H1 (cell line): ENCODE measurements around the gene ZNF592. TPM values are rescaled to one million over a fixed set of nuclear protein-coding genes. Genes with fewer than 3 reads are reported as not detected.

Source experiments
- CTCF ChIA-PET: fragments of 300-600 bp; sonication (Branson Sonifier 250); formaldehyde crosslinking; loops from one replicate; lab custom pipeline; 2021; ENCODE audit not compliant: partially characterized antibody; lab: Charles Lee
- POLR2A ChIA-PET: fragments of 300-600 bp; sonication (Branson Sonifier 250); formaldehyde crosslinking; loops from one replicate; lab custom pipeline; 2021; ENCODE audit warnings: inconsistent platforms; ENCODE audit not compliant: partially characterized antibody; lab: Charles Lee
- DNase-seq, 2 experiments: peaks; one replicate each; pipeline versions ENCODE4 v3.0.0 to v3.0.0-alpha.2; 2010 to 2022; ENCODE audit warnings: low spot score in 2 of 2, low read depth in 1 of 2, mixed read lengths in 1 of 2
- FAIRE-seq: peaks from 2 replicates; lab custom pipeline; 2011; peaks lifted over from hg19 to GRCh38; lab: Jason Lieb, UNC
- H2AFZ ChIP-seq: 2 replicates; pipeline ENCODE4 v1.8.1; 2012; ENCODE audit warnings: low read length, inconsistent platforms
- H2AK5ac ChIP-seq: 2 replicates; pipeline ENCODE4 v1.6.1; 2013; ENCODE audit warnings: low read depth, low read length
- H2BK120ac ChIP-seq: replicated peaks from 2 replicates; pipeline ENCODE3; 2013; ENCODE audit warnings: low read depth, low read length, inconsistent platforms
- H2BK12ac ChIP-seq: 2 replicates; pipeline ENCODE4 v1.6.1; 2013; ENCODE audit warnings: low read depth, low read length
- H2BK15ac ChIP-seq: 2 replicates; pipeline ENCODE4 v1.6.1; 2013; ENCODE audit warnings: low read length
- H2BK20ac ChIP-seq: 2 replicates; pipeline ENCODE4 v1.6.1; 2013; ENCODE audit warnings: low read length
- H2BK5ac ChIP-seq: 2 replicates; pipeline ENCODE4 v1.6.1; 2013; ENCODE audit warnings: low read depth, low read length
- H3K14ac ChIP-seq: 2 replicates; pipeline ENCODE4 v1.6.1; 2013; ENCODE audit warnings: inconsistent platforms; ENCODE audit not compliant: insufficient read length
- H3K18ac ChIP-seq: 2 replicates; pipeline ENCODE4 v1.6.1; 2013; ENCODE audit warnings: low read length; ENCODE audit errors: extremely low read depth
- H3K23ac ChIP-seq: 2 replicates; pipeline ENCODE4 v1.6.1; 2013; ENCODE audit warnings: inconsistent platforms; ENCODE audit not compliant: insufficient read length
- H3K23me2 ChIP-seq: 2 replicates; pipeline ENCODE4 v1.6.1; 2013; ENCODE audit warnings: low read depth, low read length
- H3K27ac ChIP-seq: 2 replicates; pipeline ENCODE4 v1.6.1; 2011; ENCODE audit warnings: low read depth, low read length, inconsistent platforms
- H3K27me3 ChIP-seq, 4 experiments: replicated peaks in 1 of 4; 1 replicate in 1 of 4; 2 replicates in 3 of 4; pipeline versions ENCODE4 v1.6.1 to v1.8.1; 2011 to 2013; ENCODE audit warnings: low read length in 3 of 4, mild to moderate bottlenecking in 3 of 4, inconsistent platforms in 2 of 4, mixed read lengths in 2 of 4, moderate library complexity in 1 of 4; ENCODE audit not compliant: control insufficient read depth in 3 of 4, insufficient read depth in 3 of 4; ENCODE audit errors: extremely low read depth in 1 of 4
- H3K36me3 ChIP-seq, 4 experiments: 2 replicates each; pipeline versions ENCODE4 v1.6.1 to v1.8.1; 2011 to 2013; ENCODE audit warnings: mild to moderate bottlenecking in 4 of 4, low read length in 3 of 4, moderate library complexity in 2 of 4, control low read depth in 1 of 4, inconsistent platforms in 1 of 4; ENCODE audit not compliant: insufficient read depth in 4 of 4, control insufficient read depth in 2 of 4
- H3K4ac ChIP-seq: replicated peaks from 2 replicates; pipeline ENCODE3; 2013; ENCODE audit warnings: low read length, low read depth, mixed read lengths, inconsistent platforms; ENCODE audit not compliant: insufficient read length
- H3K4me1 ChIP-seq, 4 experiments: replicated peaks in 1 of 4; 1 replicate in 1 of 4; 2 replicates in 3 of 4; pipeline versions ENCODE4 v1.6.1 to v1.8.1; 2011 to 2013; ENCODE audit warnings: low read length in 3 of 4, inconsistent platforms in 2 of 4, mixed read lengths in 1 of 4; ENCODE audit not compliant: insufficient read depth in 4 of 4, control insufficient read depth in 3 of 4
- H3K4me2 ChIP-seq, 2 experiments: 2 replicates each; pipeline versions ENCODE4 v1.6.1 to v1.8.1; 2011 to 2013; ENCODE audit warnings: low read depth in 2 of 2, low read length in 2 of 2, control low read depth in 1 of 2, inconsistent platforms in 1 of 2, mild to moderate bottlenecking in 1 of 2; ENCODE audit not compliant: insufficient read depth in 1 of 2
- H3K4me3 ChIP-seq, 4 experiments: fragments of 200-600, 300-600 bp in 1 of 4; sonication (generic), shearing (Covaris generic), sonication (Bioruptor Twin) in 1 of 4; 2 replicates each; pipeline versions ENCODE4 v1.5.1 to v1.8.1; 2011 to 2016; ENCODE audit warnings: low read length in 4 of 4, low read depth in 3 of 4, control low read depth in 2 of 4, inconsistent platforms in 2 of 4, mild to moderate bottlenecking in 2 of 4, mixed read lengths in 1 of 4, moderate library complexity in 1 of 4; ENCODE audit not compliant: insufficient read depth in 2 of 4; ENCODE audit errors: extremely low read depth in 1 of 4
- H3K56ac ChIP-seq: replicated peaks from 2 replicates; pipeline ENCODE3; 2013; ENCODE audit warnings: low read depth, mild to moderate bottlenecking, mixed read lengths, low read length, inconsistent platforms; ENCODE audit not compliant: insufficient read length
- H3K79me1 ChIP-seq: 2 replicates; pipeline ENCODE4 v1.6.1; 2013; ENCODE audit warnings: low read depth, low read length, control low read depth
- H3K79me2 ChIP-seq, 2 experiments: 2 replicates each; pipeline versions ENCODE4 v1.6.1 to v1.8.1; 2012 to 2013; ENCODE audit warnings: low read length in 2 of 2, mild to moderate bottlenecking in 2 of 2, inconsistent platforms in 1 of 2; ENCODE audit not compliant: insufficient read depth in 2 of 2, control insufficient read depth in 1 of 2
- H3K9ac ChIP-seq, 4 experiments: replicated peaks in 1 of 4; 1 replicate in 1 of 4; 2 replicates in 3 of 4; pipeline versions ENCODE4 v1.6.1 to v1.8.1; 2011 to 2013; ENCODE audit warnings: low read depth in 3 of 4, low read length in 3 of 4, control low read depth in 2 of 4, mild to moderate bottlenecking in 2 of 4, moderate library complexity in 2 of 4, inconsistent platforms in 1 of 4; ENCODE audit errors: extremely low read depth in 1 of 4
- H3K9me3 ChIP-seq, 2 experiments: 2 replicates each; pipeline versions ENCODE4 v1.6.1 to v1.8.1; 2012 to 2013; ENCODE audit warnings: mild to moderate bottlenecking in 2 of 2, moderate library complexity in 2 of 2, control low read depth in 1 of 2, inconsistent platforms in 1 of 2, low read depth in 1 of 2, low read length in 1 of 2, mixed read lengths in 1 of 2; ENCODE audit not compliant: insufficient read depth in 2 of 2
- H4K20me1 ChIP-seq, 2 experiments: replicated peaks in 1 of 2; 2 replicates each; pipeline versions ENCODE3 to v1.8.1; 2011 to 2013; ENCODE audit warnings: inconsistent platforms in 2 of 2, low read length in 2 of 2, mild to moderate bottlenecking in 1 of 2; ENCODE audit not compliant: insufficient read depth in 2 of 2, control insufficient read depth in 1 of 2
- H4K5ac ChIP-seq: 2 replicates; pipeline ENCODE4 v1.6.1; 2013; ENCODE audit warnings: low read length, low read depth, mixed read lengths, inconsistent platforms; ENCODE audit not compliant: insufficient read length
- H4K8ac ChIP-seq: 2 replicates; pipeline ENCODE4 v1.8.0; 2013; ENCODE audit warnings: mild to moderate bottlenecking, moderate library complexity, low read length, inconsistent platforms; ENCODE audit not compliant: insufficient read depth; ENCODE audit errors: extremely low read depth
- H4K91ac ChIP-seq: replicated peaks from 2 replicates; pipeline ENCODE3; 2013; ENCODE audit warnings: low read length, mixed read lengths, inconsistent platforms; ENCODE audit not compliant: insufficient read length
- ATF2 ChIP-seq: IDR thresholded peaks from 2 replicates; pipeline ENCODE4 v1.6.1; 2012; ENCODE audit warnings: low read length, inconsistent platforms
- CEBPB ChIP-seq: IDR thresholded peaks from 2 replicates; pipeline ENCODE4 v1.6.1; 2012; ENCODE audit warnings: low read depth, low read length
- CHD1 ChIP-seq: IDR thresholded peaks from 2 replicates; pipeline ENCODE4 v1.6.1; 2012; ENCODE audit warnings: low read depth, low read length, improper control_type of control experiment
- CTCF ChIP-seq, 3 experiments: IDR thresholded peaks; 1 replicate in 2 of 3; 2 replicates in 1 of 3; pipeline versions ENCODE4 v1.5.1 to v1.6.1; 2011; ENCODE audit warnings: low read length in 3 of 3, mild to moderate bottlenecking in 3 of 3, inconsistent platforms in 2 of 3, low read depth in 1 of 3, moderate library complexity in 1 of 3; ENCODE audit not compliant: insufficient read depth in 1 of 3; ENCODE audit errors: control extremely low read depth in 1 of 3
- E2F6 ChIP-seq: IDR thresholded peaks from 2 replicates; pipeline ENCODE4 v1.6.1; 2012; ENCODE audit warnings: inconsistent platforms
- POLR2A ChIP-seq, 2 experiments: IDR thresholded peaks; 1 replicate in 1 of 2; 2 replicates in 1 of 2; pipeline ENCODE4 v1.6.1; 2011; ENCODE audit warnings: low read depth in 2 of 2, low read length in 2 of 2, mild to moderate bottlenecking in 2 of 2; ENCODE audit errors: control extremely low read depth in 1 of 2
- RFX5 ChIP-seq: IDR thresholded peaks from 2 replicates; pipeline ENCODE4 v1.6.1; 2011; ENCODE audit warnings: low read depth, low read length, improper control_type of control experiment, borderline replicate concordance
- USF2 ChIP-seq: IDR thresholded peaks from 2 replicates; pipeline ENCODE4 v1.6.1; 2011; ENCODE audit warnings: low read length, improper control_type of control experiment
- whole genome bisulfite sequencing, 2 experiments: shearing (Covaris generic) in 1 of 2; methylation state at CpG; one replicate each; pipeline versions ENCODE4 v1.1.6 to v1.1.7; 2013 to 2015; ENCODE audit warnings: low lambda C conversion rate in 2 of 2, mixed read lengths in 2 of 2, inconsistent platforms in 1 of 2, low coverage in 1 of 2, missing lambda C conversion rate in 1 of 2; ENCODE audit not compliant: insufficient replicate concordance in 2 of 2, insufficient coverage in 1 of 2, insufficient read length in 1 of 2; ENCODE audit errors: extremely low coverage in 1 of 2, missing lambda C conversion rate in 1 of 2; 5-methylcytosine and 5-hydroxymethylcytosine counted together
- polyA plus RNA-seq, 7 experiments: library from polyadenylated mRNA; depleted of rRNA in 3 of 7; stranded (reverse) in 5 of 7; unstranded in 2 of 7; fragments of >200 nt in 5 of 7; fragments of 200-250 nt in 2 of 7; gene quantifications; 1 replicate in 5 of 7; 2 replicates in 1 of 7; 4 replicates in 1 of 7; pipeline versions ENCODE4 v1.2.1 to v1.2.3, GENCODE V29; 2011 to 2013; ENCODE audit warnings: missing spikeins in 2 of 7, mixed read lengths in 2 of 7
- total RNA-seq: library from RNA; stranded (reverse); fragmentation: NEBNext Ultra II Directional; extraction: Animal tissue kit (Norgen Biotek cat#: 25700); gene quantifications from 2 replicates; pipeline ENCODE4 v1.2.1, GENCODE V29; 2021

The ZNF592 gene
- total and polyA plus RNA-seq, 2 of the 8 experiments (the other 6 are each of a cell fraction or from before 2014, with no cell fraction given), result 14.2 to 33.0 TPM

GRCh38 chr15:84780492-84780891 lies 32.1 kb downstream of the ZNF592 start:
- Histone ChIP-seq H3K4ac (no peak overlapping the region), H2BK5ac (no peak overlapping the region), H3K4me1 (peaks cover 2 to 8% (median 3%) of the 10 kb centered on the region in 4 experiments; a peak in 5 of 7 replicates), H2AK5ac (no peak overlapping the region), H4K5ac (no peak overlapping the region), H3K14ac (no peak overlapping the region), H2BK120ac (no peak overlapping the region), H3K9ac (no peak overlapping the region), H2BK12ac (no peak overlapping the region), H2AFZ (no peak overlapping the region), H3K36me3 (peaks cover 6 to 24% (median 11%) of the 10 kb centered on the region in 4 experiments; a peak in 7 of 8 replicates), H3K56ac (no peak overlapping the region), H3K9me3 (no peaks in the 10 kb centered on the region), H3K23me2 (no peaks in the 10 kb centered on the region), H3K23ac (no peak overlapping the region), H2BK15ac (no peak overlapping the region), H3K4me2 (no peak overlapping the region), H4K91ac (no peak overlapping the region), H3K27ac (no peak overlapping the region), H3K79me1 (peaks cover 5% of the 10 kb centered on the region), H4K8ac (no peak overlapping the region), H4K20me1 (peaks cover 2 to 10% of the 10 kb centered on the region in 2 experiments), H3K79me2 (peaks cover 0 to 13% of the 10 kb centered on the region in 2 experiments; a peak in 2 of 4 replicates), H3K27me3 (no peaks in the 10 kb centered on the region), H3K18ac (no peak overlapping the region), H3K4me3 (no peak overlapping the region), H2BK20ac (no peak overlapping the region)
- no peak for DNase-seq
- ChIA-PET POLR2A (interaction anchor here (0.6 kb wide), 1 partner anchor 129 kb away, joined by 6 read pairs; no protein-coding TSS in a partner anchor), CTCF (no interaction called here)
- 93% methylated on average over 3 of the region's 3 CpGs; no CpG with 5 or more reads in 1 of the 2 experiments for WGBS, 2 experiments
- no peak for TF ChIP-seq RFX5
- TF ChIP-seq E2F6, result no peak
- TF ChIP-seq ATF2, result no peak
- no peak for TF ChIP-seq USF2
- no peak for TF ChIP-seq CEBPB
- no peak for TF ChIP-seq POLR2A (IDR thresholded peaks at IDR 0.05; ENCODE audit: control extremely low read depth in 1 of 2, low read depth in 2 of 2, low read length in 2 of 2)
- no peak for TF ChIP-seq CTCF (IDR thresholded peaks at IDR 0.05; ENCODE audit: control extremely low read depth in 1 of 3, insufficient read depth in 1 of 3, low read depth in 1 of 3, low read length in 3 of 3)
- TF ChIP-seq CHD1, result no peak
- no peak for FAIRE-seq
